Activated CD8-positive, alpha-beta T cell treated with anti-CD3 and anti-CD28 coated beads for 36 hours (primary cell): ENCODE measurements around the gene TNFRSF19. TPM values are rescaled to one million over a fixed set of nuclear protein-coding genes. Genes with fewer than 3 reads are reported as not detected.

Experiments used
- ATAC-seq: fragments of 200-7000 bp; cut with Tn5 transposase; one replicate; pipeline ENCODE4 v1.10.0; 2021; ENCODE audit warnings: mild to moderate bottlenecking, moderate library complexity
- CTCF ChIA-PET: fragments of 350-600 bp; sonication (Branson Sonifier 250); formaldehyde crosslinking; loops from one replicate; lab custom pipeline; 2021; ENCODE audit warnings: antibody characterized with exemption; lab: Charles Lee
- POLR2A ChIA-PET: fragments of 350-600 bp; sonication (Branson Sonifier 250); formaldehyde crosslinking; loops from one replicate; lab custom pipeline; 2021; ENCODE audit warnings: antibody characterized with exemption; lab: Charles Lee
- DNase-seq: peaks from one replicate; pipeline ENCODE4 v3.0.0-alpha.2; 2020
- H3K27ac Mint-ChIP-seq: one replicate; pipeline ENCODE4 v1.8.0; 2021; ENCODE audit warnings: mild to moderate bottlenecking, mixed read lengths
- H3K27me3 Mint-ChIP-seq: one replicate; pipeline ENCODE4 v1.8.0; 2021; ENCODE audit warnings: mixed read lengths
- H3K36me3 Mint-ChIP-seq: one replicate; pipeline ENCODE4 v1.8.0; 2021; ENCODE audit warnings: low read depth, mixed read lengths
- H3K4me1 Mint-ChIP-seq: one replicate; pipeline ENCODE4 v1.8.0; 2021; ENCODE audit warnings: low read depth, mixed read lengths
- H3K4me3 Mint-ChIP-seq: one replicate; pipeline ENCODE4 v1.8.0; 2021; ENCODE audit warnings: mild to moderate bottlenecking, moderate library complexity, mixed read lengths
- H3K9me3 Mint-ChIP-seq: one replicate; pipeline ENCODE4 v1.8.0; 2021; ENCODE audit warnings: mixed read lengths
- intact Hi-C: fragments of 100-400 bp; cut with micrococcal nuclease; formaldehyde crosslinking; loops from one replicate; pipeline ENCODE4 v1.10.0; 2022
- total RNA-seq, 2 experiments: library from RNA; stranded (reverse); gene quantifications; one replicate each; pipeline ENCODE4 v1.2.3, GENCODE V29; 2021
- TF ChIP-seq, protein P1 (sequence below): fragments of 200-600 bp; IDR thresholded peaks from one replicate; pipeline ENCODE4 v1.8.0; 2022; ENCODE audit warnings: antibody characterized with exemption, mild to moderate bottlenecking

The TNFRSF19 gene
- total RNA-seq, 2 experiments from 2014 or later: not detected

DNA sequence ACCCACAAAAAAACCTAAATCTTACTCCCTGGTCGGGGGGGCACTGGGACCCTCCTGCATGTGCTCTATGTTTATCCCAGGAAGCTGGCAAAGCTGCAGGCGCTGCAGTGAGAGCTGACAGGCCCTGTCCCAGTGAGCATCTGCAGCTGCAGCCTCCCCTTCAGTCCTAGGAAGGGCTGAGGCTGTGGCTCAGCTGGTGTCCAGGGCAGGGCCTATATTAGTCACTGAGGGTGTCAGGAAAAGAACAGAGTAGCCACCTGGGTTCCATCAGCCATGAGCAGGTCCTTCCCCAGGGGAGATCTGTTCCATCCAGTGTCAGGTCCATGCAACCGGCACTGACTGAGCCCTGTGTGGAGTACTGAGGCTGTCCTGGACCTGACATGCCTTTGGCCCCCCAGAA lies 120.5 kb downstream of the TNFRSF19 start:
- Mint-ChIP-seq H3K27me3 (no peaks in the 10 kb centered on the region), H3K4me1 (peaks cover under 1% of the 10 kb centered on the region), H3K27ac (no peak overlapping the region), H3K36me3 (no peaks in the 10 kb centered on the region), H3K4me3 (no peak overlapping the region), H3K9me3 (peaks cover 3% of the 10 kb centered on the region)
- ATAC-seq (no peak), DNase-seq (no peak)
- CTCF ChIA-PET: no interaction called here
- TF ChIP-seq, protein P1, sequence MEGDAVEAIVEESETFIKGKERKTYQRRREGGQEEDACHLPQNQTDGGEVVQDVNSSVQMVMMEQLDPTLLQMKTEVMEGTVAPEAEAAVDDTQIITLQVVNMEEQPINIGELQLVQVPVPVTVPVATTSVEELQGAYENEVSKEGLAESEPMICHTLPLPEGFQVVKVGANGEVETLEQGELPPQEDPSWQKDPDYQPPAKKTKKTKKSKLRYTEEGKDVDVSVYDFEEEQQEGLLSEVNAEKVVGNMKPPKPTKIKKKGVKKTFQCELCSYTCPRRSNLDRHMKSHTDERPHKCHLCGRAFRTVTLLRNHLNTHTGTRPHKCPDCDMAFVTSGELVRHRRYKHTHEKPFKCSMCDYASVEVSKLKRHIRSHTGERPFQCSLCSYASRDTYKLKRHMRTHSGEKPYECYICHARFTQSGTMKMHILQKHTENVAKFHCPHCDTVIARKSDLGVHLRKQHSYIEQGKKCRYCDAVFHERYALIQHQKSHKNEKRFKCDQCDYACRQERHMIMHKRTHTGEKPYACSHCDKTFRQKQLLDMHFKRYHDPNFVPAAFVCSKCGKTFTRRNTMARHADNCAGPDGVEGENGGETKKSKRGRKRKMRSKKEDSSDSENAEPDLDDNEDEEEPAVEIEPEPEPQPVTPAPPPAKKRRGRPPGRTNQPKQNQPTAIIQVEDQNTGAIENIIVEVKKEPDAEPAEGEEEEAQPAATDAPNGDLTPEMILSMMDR: no peak
- intact Hi-C loops: no loop called here
- POLR2A ChIA-PET: interaction anchor here (1.1 kb wide), 1 partner anchor 12 kb away, joined by 3 read pairs; no protein-coding TSS in a partner anchor

DNA sequence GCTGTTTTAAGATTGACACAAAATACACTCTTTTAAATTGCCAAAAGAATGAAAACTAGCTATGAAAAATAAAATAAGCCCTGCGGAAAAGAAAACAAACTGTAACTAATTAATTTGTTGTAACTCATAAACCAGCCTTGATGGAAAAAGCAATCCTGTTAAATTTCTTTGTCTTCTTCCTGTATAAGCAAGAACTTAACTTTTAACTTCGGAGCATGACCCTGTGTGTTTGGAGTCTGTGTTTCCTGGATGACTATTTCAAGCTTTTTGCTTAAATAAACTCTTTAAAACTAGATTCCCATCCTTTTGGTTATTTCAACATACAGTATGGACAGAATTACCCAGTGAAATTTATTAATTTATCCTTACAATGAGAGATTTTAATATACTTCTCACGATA lies 122.6 kb downstream of the TNFRSF19 start:
- Mint-ChIP-seq H3K4me1 (peaks cover 12% of the 10 kb centered on the region), H3K9me3 (no peaks in the 10 kb centered on the region), H3K27ac (no peak overlapping the region), H3K36me3 (no peaks in the 10 kb centered on the region), H3K27me3 (no peaks in the 10 kb centered on the region), H3K4me3 (no peak overlapping the region)
- no peak for ATAC-seq
- no peak for DNase-seq
- TF ChIP-seq, protein P1: no peak
- ChIA-PET CTCF (interaction anchor here (1.8 kb wide), 1 partner anchor 51 kb away, joined by 6 read pairs; no protein-coding TSS in a partner anchor), POLR2A (no interaction called here)
- intact Hi-C loops: no loop called here

DNA sequence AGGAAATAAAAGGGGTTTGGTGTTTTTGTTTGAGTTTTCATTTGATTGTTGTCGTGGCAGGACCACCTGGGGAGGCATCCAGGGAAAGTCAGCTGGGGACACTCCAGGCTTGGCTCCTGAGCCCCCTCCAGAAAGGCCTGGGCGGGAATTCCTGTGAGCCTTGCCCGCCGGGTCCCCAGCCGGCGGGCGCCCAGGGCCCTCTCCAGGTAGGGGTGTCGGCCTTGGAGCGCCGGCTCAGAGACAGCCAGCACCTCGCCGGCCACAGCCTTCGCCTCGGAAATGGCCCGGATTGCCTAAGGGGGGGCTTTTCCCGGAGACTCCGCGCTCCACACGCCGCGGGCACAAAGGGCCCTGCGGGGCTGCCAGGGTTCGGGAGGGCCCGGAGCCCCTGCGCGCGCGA lies 125.0 kb downstream of the TNFRSF19 start:
- Mint-ChIP-seq H3K4me3 (no peak overlapping the region), H3K27ac (peak overlapping the region; percentile 46)
- intact Hi-C loops: no loop called here

DNA sequence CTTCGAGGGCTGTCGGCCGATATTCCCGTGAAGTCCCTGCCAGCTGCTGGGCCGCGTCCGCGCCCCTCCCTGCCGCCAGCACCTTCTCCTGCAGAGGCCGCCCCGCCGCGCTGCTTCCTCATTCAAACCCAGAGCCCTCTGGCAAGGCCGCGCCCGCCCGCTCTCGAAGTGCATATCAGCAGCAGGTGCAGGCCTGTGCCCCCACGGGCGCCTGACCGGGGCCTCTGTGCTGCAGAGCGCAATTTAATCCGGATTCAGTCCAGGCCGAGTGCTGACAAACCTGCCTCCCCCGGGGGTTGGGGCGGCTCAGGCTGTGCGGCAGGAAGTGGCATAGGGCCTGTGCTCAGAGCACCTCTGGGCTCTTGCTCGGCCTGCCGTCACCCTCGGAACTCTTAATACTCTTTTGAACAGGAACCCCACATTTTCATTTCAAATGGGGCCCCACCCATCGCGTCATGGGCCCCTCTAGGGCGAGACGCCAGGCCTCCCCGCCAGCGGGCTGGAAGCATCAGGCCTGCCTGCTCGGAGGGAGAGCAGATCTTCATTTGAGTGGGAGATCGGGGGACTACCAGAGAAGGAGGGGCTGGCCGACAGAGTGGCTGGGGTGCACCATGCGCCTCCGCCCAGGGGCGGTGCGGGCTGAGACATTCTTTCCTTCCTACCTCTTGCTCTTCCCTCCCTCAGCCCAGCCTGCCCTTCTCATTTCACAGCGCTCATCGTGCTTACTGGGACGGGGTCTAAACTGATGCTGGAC lies 125.7 kb downstream of the TNFRSF19 start:
- peaks cover 13% of the 10 kb centered on the region for H3K4me1 Mint-ChIP-seq
- H3K36me3 Mint-ChIP-seq: no peaks in the 10 kb centered on the region
- peak overlapping the region; percentile 93 for H3K27ac Mint-ChIP-seq
- TF ChIP-seq, protein P1: no peak
- ChIA-PET POLR2A (no interaction called here), CTCF (no interaction called here)
- peak overlapping the region; percentile 60 for H3K4me3 Mint-ChIP-seq
- ATAC-seq (peak; percentile 96), DNase-seq (peak; percentile 78)
- intact Hi-C loops: no loop called here
- no peaks in the 10 kb centered on the region for H3K27me3 Mint-ChIP-seq
- no peaks in the 10 kb centered on the region for H3K9me3 Mint-ChIP-seq

More for the DNA sequence above, 125.0 kb downstream of the TNFRSF19 start:
- ATAC-seq: no peak
- Mint-ChIP-seq H3K9me3 (no peaks in the 10 kb centered on the region), H3K27me3 (no peaks in the 10 kb centered on the region), H3K4me1 (peaks cover 13% of the 10 kb centered on the region), H3K36me3 (no peaks in the 10 kb centered on the region)
- ChIA-PET CTCF (no interaction called here), POLR2A (no interaction called here)
- TF ChIP-seq, protein P1: no peak
- DNase-seq: no peak

DNA sequence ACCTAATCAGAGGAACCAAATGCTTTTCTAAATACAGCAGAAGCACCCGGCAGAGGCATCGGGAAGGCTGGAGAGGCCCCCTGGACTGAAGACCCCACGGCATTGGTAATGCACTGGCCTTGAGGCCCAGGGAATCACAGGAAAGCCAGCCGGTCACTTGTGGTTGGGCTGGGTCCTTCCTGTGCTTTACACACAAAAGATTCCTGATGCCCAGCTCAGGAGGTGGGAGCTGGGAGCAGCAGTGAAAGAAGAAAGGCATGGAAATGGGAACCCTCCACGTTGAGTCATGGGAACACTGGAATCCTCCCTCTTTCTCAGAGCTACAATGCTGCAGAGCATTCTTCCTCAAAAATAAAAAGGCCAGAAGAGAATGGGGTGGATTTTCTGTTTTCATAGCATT lies 126.4 kb downstream of the TNFRSF19 start:
- intact Hi-C loops: no loop called here
- H3K27me3 Mint-ChIP-seq: no peaks in the 10 kb centered on the region
- no peaks in the 10 kb centered on the region for H3K36me3 Mint-ChIP-seq
- peak overlapping the region; percentile 93 for H3K27ac Mint-ChIP-seq
- ChIA-PET CTCF (no interaction called here), POLR2A (no interaction called here)
- TF ChIP-seq, protein P1: no peak
- ATAC-seq: no peak
- H3K9me3 Mint-ChIP-seq: no peaks in the 10 kb centered on the region
- no peak overlapping the region for H3K4me3 Mint-ChIP-seq
- no peak for DNase-seq
- peaks cover 13% of the 10 kb centered on the region for H3K4me1 Mint-ChIP-seq
